AG04450 (cell line): Measurements from ENCODE around the gene XXYLT1. TPM values are rescaled to one million over a fixed set of nuclear protein-coding genes. Genes with fewer than 3 reads are reported as not detected.
A peak's percentile ranks its signal among the peaks of the same experiment; 100 is the strongest.

ENCODE experiments used
- CTCF ChIA-PET: fragments of 300-600, 350-600 bp; formaldehyde crosslinking; extraction: SDS; loops from one replicate; lab custom pipeline; 2022; ENCODE audit warnings: antibody characterized with exemption, inconsistent platforms; lab: Charles Lee
- POLR2A ChIA-PET: fragments of 350-600 bp; formaldehyde crosslinking; extraction: SDS; loops from one replicate; lab custom pipeline; 2021; ENCODE audit warnings: antibody characterized with exemption, inconsistent platforms; lab: Yijun Ruan, JAX
- DNase-seq: peaks from one replicate; pipeline ENCODE4 v3.0.0-alpha.2; 2011; ENCODE audit warnings: low read depth, low spot score
- H3K27ac ChIP-seq: one replicate; pipeline ENCODE4 v1.5.1; 2012; ENCODE audit warnings: low read depth, low read length, control low read depth
- H3K27me3 ChIP-seq: one replicate; pipeline ENCODE4 v1.6.0; 2012; ENCODE audit warnings: low read length; ENCODE audit not compliant: control insufficient read depth, insufficient read depth
- H3K4me3 ChIP-seq: 2 replicates; pipeline ENCODE4 v1.5.1; 2011; ENCODE audit warnings: mild to moderate bottlenecking, low read depth, low read length, control low read depth
- H3K9me3 ChIP-seq: 2 replicates; pipeline ENCODE4 v1.5.1; 2012; ENCODE audit warnings: low read length; ENCODE audit not compliant: control insufficient read depth, insufficient read depth
- CTCF ChIP-seq: IDR thresholded peaks from 2 replicates; pipeline ENCODE4 v1.5.1; 2011; ENCODE audit warnings: low read depth, low read length, control low read depth, inconsistent platforms
- polyA plus RNA-seq: library from polyadenylated mRNA; depleted of rRNA; stranded (reverse); fragments of >200 nt; gene quantifications from 2 replicates; pipeline ENCODE4 v1.2.3, GENCODE V29; 2011

Gene XXYLT1
- polyA plus RNA-seq, 1 experiment = 16.5 TPM

GRCh38 chr3:195149292-195150030 is 121.5 kb downstream of the XXYLT1 start:
- ChIA-PET CTCF (interaction anchor here (1.2 kb wide), 1 partner anchor 43 kb away, joined by 8 read pairs; no protein-coding TSS in a partner anchor), POLR2A (interaction anchor here (1.0 kb wide), 1 partner anchor 29 kb away, joined by 3 read pairs; no protein-coding TSS in a partner anchor)
- DNase-seq = no peak
- no peaks in the 10 kb centered on the region for H3K27me3 ChIP-seq
- H3K9me3 ChIP-seq = no peaks in the 10 kb centered on the region; the same call in 1 of the 2 replicates
- TF ChIP-seq CTCF = no peak
- no peak overlapping the region for H3K27ac ChIP-seq
- no peak overlapping the region for H3K4me3 ChIP-seq

- ChIA-PET CTCF (interaction anchor here (1.0 to 1.1 kb wide), 2 partner anchors 42 to 78 kb away, joined by 3 read pairs; no protein-coding TSS in a partner anchor), POLR2A (no interaction called here)
- no peaks in the 10 kb centered on the region; the same call in 1 of the 2 replicates for H3K9me3 ChIP-seq
- H3K27ac ChIP-seq = no peak overlapping the region
- H3K27me3 ChIP-seq = no peaks in the 10 kb centered on the region
- no peak for TF ChIP-seq CTCF
- DNase-seq = no peak
- no peak overlapping the region for H3K4me3 ChIP-seq
These were observed 122.4 kb downstream of the XXYLT1 start for GRCh38 chr3:195148549-195148948.

GRCh38 chr3:195147649-195148080 is 123.3 kb downstream of the XXYLT1 start:
- H3K4me3 ChIP-seq = no peak overlapping the region
- peak overlapping the region; percentile 2 for H3K27ac ChIP-seq
- ChIA-PET CTCF (interaction anchor here (1.0 to 1.1 kb wide), 2 partner anchors 41 to 79 kb away, joined by 3 read pairs; no protein-coding TSS in a partner anchor), POLR2A (no interaction called here)
- peaks cover under 1% of the 10 kb centered on the region; the same call in 1 of the 2 replicates for H3K9me3 ChIP-seq
- no peaks in the 10 kb centered on the region for H3K27me3 ChIP-seq
- DNase-seq = no peak
- no peak for TF ChIP-seq CTCF

- Histone ChIP-seq H3K9me3 (peaks cover 3% of the 10 kb centered on the region; the same call in 1 of the 2 replicates), H3K27ac (no peak overlapping the region), H3K27me3 (no peaks in the 10 kb centered on the region), H3K4me3 (no peak overlapping the region)
- DNase-seq = no peak
- POLR2A ChIA-PET = no interaction called here
- TF ChIP-seq CTCF = no peak
- CTCF ChIA-PET = interaction anchor here (1.7 kb wide), 1 partner anchor 39 kb away, joined by 5 read pairs; no protein-coding TSS in a partner anchor
These were observed 124.8 kb downstream of the XXYLT1 start for GRCh38 chr3:195146131-195146530.

- H3K27ac ChIP-seq = no peak overlapping the region
- ChIA-PET CTCF (interaction anchor here (1.7 kb wide), 1 partner anchor 39 kb away, joined by 5 read pairs; no protein-coding TSS in a partner anchor), POLR2A (no interaction called here)
- TF ChIP-seq CTCF = no peak
- no peak for DNase-seq
- H3K27me3 ChIP-seq = no peaks in the 10 kb centered on the region
- no peak overlapping the region for H3K4me3 ChIP-seq
- peaks cover 3% of the 10 kb centered on the region for H3K9me3 ChIP-seq
These were observed 125.4 kb downstream of the XXYLT1 start for GRCh38 chr3:195145579-195145978.
